HG02840 (cell line): ENCODE results near the gene RFNG.

Experiments used
- ATAC-seq: cut with Tn5 transposase; IDR thresholded peaks from one replicate; pipeline ENCODE4 v1.9.1; 2021; ENCODE audit warnings: mild to moderate bottlenecking, moderate library complexity, moderate number of reproducible peaks; ENCODE audit not compliant: unreplicated experiment, low FRiP score

RFNG gene

DNA sequence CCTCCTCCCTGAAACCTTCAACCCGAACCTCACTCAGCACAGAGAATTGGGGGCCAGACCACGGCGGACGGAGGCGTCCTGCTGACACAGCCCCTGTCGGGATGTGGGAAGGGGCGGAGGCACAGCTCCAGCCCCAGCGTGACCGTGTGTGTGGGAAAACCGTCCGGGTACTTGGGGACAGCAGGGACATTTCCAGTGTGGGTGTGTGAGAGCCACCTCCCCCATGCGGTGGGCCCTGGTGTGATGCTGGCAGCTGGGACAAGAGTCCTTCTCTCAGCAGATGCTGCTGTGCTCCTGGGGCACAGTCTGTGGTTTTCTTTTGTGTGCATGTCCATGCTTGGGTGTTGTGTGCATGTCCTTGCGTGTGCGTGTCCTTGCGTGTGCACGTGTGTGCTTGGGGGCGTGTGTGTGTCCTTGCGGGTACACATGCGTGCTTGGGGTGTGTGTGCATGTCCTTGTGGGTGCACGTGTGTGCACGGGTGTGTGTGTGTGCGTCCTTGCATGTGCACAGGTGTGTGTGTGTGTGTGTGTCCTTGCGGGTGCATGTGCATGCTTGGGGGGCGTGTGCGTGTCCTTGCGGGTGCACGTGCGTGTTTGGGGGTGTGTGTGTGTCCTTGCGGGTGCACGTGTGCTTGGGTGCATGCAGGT is 45.8 kb downstream of the RFNG start:
- ATAC-seq = no peak

GRCh38 chr17:82004517-82005455 is 46.8 kb downstream of the RFNG start:
- no peak for ATAC-seq

DNA sequence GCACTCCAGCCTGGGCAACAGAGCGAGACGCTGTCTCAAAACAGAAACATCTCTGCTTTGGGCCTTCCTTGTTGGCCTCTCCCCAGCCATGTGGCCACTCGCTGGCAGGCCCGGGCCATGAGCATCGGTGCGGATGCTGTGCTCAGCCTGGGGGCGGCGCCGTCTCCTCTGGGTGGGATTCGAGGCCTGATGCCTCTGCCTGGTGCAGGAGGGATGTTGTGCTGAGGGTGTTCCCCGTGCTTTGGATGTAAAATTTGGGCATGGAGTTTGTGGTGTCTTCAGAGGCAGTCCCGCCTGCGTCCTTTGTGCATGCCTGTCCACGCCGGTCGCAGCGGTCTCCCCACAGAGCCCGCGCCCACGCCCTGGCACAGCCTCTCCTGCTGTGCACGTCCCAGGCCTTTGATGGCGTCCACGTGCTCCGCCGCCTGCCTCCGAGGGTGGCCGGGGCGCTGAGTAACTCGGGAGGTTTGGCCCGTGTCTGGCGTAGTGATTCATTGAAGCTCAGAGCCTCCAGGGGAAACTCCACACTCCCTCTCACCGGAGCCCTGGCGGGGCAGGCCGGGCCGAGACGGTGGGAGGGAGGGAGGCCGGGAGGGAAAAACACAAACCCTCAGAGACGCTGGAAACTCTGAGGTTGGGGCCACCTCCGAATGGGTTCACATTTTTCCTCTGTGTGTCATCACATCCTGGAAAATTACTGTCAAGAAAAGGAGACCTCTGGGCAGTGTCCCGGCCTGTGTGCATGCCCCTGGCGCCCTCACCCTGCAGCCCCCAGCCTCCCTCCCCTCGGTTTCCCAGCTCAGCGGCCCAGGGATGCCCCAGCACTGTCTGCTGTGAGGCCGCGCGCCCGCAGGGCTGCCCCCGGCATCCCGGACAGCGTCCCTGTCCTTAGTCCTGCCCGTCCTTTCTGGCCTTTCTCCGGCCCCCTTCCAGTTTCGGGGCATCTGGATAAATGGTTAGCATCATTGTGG is 47.9 kb downstream of the RFNG start:
- ATAC-seq = no peak

- ATAC-seq = no peak
Observed at GRCh38 chr17:82001571-82002056, 50.0 kb downstream of the RFNG start.

DNA sequence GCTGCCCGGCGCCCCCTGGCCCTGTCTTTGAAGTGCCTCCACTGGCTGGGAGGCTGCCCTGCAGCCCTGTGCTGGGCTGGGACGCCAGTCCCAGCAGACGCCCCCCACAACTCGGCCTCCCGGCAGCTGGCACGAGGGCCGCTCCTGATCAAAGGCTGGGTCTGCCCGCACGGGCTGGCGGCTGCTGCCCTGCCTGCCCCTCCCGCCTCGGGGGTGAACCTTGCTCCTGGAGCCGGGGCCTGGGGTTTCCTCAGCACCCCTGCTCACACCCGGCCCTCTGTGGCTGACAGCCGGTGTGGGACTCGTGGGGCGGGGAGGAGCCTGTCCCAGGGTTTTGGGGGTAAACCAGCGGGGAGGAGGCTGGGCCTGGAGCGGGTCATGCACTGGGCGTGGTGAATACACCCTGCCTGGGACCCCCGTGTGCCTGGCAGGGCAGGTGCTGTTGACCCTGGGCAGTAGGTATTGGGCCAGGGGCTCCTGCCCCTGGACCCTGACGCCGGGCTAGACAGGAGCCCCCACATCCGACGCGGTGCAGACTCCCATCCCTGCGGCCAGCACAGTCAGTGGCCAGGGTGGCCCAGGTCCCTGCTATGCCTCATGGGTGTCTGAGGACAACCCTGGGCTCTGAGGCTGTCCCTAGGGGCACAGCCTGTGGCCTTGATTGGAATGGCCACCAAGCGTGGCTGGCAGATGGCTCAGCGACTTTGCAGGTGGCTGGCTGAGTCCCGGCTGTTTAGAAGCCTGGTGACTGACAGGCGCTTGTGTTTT is 50.6 kb downstream of the RFNG start:
- no peak for ATAC-seq

DNA sequence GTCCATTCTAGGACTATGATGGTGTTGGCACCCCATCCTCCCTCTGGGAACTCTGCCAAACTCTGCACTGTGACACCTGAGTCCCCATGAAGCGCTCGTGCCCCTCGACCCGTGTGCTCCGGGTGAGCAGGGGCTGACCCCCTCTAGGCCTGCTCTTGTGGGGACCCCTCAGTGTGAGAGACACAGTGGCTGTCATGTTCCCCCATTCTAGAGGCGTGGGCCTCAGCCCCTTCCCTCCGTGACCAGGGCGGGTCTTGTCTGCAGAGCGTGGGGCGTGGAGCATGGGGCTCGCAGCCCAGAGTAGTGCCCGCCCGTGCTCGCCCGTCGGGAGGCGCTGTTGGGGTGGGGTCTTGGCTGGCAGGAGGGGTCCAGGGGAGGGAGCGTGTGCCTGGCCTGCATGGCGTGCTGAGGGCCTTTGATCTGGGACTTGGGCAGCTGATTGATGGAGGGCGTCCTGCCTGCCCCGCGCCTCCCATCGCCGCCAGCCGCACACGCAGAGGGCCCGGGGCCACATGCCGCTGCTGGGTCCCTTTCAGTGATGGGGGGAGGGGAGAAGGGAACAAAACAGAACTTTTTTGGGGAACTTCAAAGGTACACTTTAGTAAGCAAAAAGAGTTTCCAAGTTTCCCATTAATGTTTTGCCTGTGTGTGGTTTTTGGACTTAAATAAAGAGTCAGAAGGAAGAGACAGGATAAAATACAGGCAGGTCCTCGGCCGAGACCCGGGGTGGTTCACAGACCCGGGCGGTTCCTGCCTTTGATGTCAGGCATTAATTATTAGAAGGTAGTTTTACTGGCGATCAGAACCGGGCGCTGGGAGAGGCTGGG is 51.4 kb downstream of the RFNG start:
- no peak for ATAC-seq

DNA sequence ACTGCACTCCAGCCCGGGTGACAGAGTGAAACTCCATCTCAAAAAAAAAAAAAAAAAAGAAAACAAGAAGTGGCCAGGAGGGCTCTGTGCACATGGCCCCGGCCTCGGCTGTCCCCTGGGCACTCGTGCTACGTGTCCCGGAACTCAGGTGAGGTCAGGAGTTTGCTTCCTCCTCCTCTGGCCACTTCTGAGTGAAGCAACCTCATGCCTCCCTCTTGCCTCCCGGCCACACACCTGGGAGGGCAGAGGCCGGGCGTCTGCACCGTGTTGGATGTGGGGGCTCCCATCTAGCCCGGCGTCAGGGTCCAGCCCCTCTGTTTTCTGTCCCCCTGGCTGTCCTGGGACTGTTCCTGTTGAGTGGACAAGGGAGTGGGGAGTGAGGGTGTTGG is 52.0 kb downstream of the RFNG start:
- ATAC-seq = no peak

- ATAC-seq = no peak
Observed at GRCh38 chr17:81998691-81999438, 52.7 kb downstream of the RFNG start.

DNA sequence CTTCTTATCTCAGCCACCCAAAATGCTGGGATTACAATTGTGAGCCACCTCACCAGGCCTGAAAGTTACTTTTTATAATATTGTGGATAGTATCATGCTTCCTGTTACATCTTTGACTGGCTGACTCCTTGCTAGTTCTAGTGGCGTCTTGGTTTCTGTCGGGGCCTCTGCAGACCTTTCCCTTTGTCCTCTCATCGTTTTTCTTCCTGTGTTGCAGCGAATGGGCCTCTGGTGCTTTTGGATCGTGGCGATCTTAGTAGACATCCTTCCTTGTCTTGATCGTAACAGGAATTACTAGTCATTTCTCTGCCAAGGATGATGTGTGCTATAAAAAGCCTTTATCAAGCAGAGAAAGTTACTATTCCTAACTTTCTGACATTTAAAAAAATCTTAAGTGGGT is 53.4 kb downstream of the RFNG start:
- no peak for ATAC-seq
